Spleen (tissue), 7 donors: ENCODE results near the gene ZDHHC14.

Experiments
- CTCF ChIP-seq, 11 experiments: fragments of 200-600 bp in 7 of 11; fragments of 450-650 bp in 4 of 11; sonication (generic) in 4 of 11; IDR thresholded peaks in 8 of 11; conservative IDR thresholded peaks in 3 of 11; 1 replicate in 7 of 11; 2 replicates in 4 of 11; pipeline versions ENCODE4 v1.4.0 to v1.8.0; 2016 to 2021; ENCODE audit warnings: antibody characterized with exemption in 11 of 11, inconsistent platforms in 4 of 11, mild to moderate bottlenecking in 1 of 11
- POLR2A ChIP-seq, 3 donors: fragments of 450-650 bp; IDR thresholded peaks; one replicate each; pipeline ENCODE4 v1.5.1; 2017; ENCODE audit warnings: antibody characterized with exemption in 3 of 3, mild to moderate bottlenecking in 1 of 3
- donor health status: DM: no; HTN: no; CAD: no; lungs with moderate emphysema.
- donor health status: DM: no; HTN: no; CAD: no.
- donor health status: DM: no; HTN: no; CAD: no.

- peak in 3 of 11 experiments; percentile 12 to 29 (median 25) for TF ChIP-seq CTCF (IDR thresholded peaks at IDR 0.05 in 8 of 11, conservative IDR thresholded peaks at IDR 0.05 in 3 of 11)
- no peak for TF ChIP-seq POLR2A (IDR thresholded peaks at IDR 0.05)
Observed at GRCh38 chr6:157461000-157461915, 80.3 kb downstream of the ZDHHC14 start.
